ENCODE results near the gene RBM42. TPM values are rescaled to one million over a fixed set of nuclear protein-coding genes. Genes with fewer than 3 reads are reported as not detected.

The RBM42 gene
- total RNA-seq, 1 donor from 2014 or later, result 114 TPM

DNA sequence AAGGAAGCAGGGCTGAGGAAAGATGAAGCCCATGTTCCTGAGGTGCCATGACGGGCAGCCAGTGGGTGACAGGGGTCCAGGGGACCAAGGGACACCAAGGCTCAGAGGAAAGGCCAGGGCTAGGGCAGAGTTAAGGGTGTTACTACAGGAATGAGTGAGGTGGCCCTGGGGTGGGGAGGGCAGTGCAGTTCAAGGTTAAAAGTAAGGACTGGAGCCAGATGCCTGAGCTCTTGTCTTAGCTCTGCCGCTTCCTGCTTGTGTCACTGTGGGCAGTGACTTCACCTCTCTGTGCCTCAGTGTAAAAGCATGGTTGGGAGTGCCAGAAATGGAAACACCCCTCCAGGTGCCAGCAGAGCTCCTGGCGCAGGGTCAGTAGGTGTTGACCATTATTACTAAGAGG is 7.8 kb downstream of the RBM42 start:
- no peak overlapping the region for H3K4me3 ChIP-seq (ENCODE audit: low read depth, low read length)
- DNase-seq (ENCODE audit: low read depth), result no peak

DNA sequence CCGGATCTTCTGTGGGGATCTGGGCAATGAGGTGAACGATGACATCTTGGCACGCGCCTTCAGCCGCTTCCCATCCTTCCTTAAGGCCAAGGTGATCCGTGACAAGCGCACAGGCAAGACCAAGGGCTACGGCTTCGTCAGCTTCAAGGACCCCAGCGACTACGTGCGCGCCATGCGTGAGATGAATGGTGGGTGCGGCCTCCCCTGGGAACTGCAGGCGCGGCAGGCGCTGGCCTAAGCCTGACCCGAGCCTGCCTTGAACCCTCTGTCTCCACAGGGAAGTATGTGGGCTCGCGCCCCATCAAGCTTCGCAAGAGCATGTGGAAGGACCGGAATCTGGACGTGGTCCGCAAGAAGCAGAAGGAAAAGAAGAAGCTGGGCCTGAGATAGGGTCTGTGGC is 8.3 kb downstream of the RBM42 start:
- no peak overlapping the region for H3K4me3 ChIP-seq (ENCODE audit: low read depth, low read length)
- TF ChIP-seq, protein P1, sequence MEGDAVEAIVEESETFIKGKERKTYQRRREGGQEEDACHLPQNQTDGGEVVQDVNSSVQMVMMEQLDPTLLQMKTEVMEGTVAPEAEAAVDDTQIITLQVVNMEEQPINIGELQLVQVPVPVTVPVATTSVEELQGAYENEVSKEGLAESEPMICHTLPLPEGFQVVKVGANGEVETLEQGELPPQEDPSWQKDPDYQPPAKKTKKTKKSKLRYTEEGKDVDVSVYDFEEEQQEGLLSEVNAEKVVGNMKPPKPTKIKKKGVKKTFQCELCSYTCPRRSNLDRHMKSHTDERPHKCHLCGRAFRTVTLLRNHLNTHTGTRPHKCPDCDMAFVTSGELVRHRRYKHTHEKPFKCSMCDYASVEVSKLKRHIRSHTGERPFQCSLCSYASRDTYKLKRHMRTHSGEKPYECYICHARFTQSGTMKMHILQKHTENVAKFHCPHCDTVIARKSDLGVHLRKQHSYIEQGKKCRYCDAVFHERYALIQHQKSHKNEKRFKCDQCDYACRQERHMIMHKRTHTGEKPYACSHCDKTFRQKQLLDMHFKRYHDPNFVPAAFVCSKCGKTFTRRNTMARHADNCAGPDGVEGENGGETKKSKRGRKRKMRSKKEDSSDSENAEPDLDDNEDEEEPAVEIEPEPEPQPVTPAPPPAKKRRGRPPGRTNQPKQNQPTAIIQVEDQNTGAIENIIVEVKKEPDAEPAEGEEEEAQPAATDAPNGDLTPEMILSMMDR (conservative IDR thresholded peaks at IDR 0.05; ENCODE audit: low read depth, low read length), result no peak
- no peak for DNase-seq (ENCODE audit: low read depth)

More for the DNA sequence above, 7.8 kb downstream of the RBM42 start:
- TF ChIP-seq, protein P1 (conservative IDR thresholded peaks at IDR 0.05; ENCODE audit: low read depth, low read length), result no peak

DNA sequence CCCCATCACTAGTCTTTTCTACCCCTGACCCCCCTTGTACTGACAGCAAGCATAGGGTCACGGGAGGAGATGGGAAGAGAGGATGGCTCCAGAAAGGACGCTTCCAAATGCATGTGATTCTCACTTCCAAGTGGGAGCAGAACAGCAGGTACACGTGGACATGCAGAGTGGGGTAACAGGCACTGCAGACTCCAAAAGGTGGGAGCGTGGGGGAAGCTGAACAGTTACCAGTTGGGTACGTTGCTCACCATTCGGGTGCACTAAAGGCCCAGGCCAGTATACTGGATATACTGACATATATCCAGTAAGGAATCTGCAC is 10.4 kb downstream of the RBM42 start:
- no peak for DNase-seq (ENCODE audit: low read depth)
- TF ChIP-seq, protein P1 (conservative IDR thresholded peaks at IDR 0.05; ENCODE audit: low read depth, low read length), result no peak
- no peak overlapping the region for H3K4me3 ChIP-seq (ENCODE audit: low read depth, low read length)

DNA sequence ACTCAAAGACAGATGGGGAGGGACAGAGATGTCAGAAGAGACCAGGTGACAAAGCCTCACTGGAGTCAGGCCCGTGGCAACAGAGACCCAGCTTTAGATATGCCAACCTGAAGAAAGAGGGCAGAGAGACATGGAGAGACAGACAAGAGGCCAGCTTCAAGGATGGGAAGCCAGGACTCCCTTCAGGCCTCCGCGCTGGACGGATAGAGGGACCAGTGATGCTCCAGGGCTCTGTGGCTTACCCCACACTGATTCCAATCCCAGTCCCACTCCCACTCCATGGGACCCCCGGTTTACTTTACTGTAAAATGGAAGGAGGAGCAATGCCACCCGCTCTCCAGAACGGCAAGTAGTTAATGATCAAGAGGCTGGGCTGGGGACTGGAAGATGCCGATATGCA is 11.0 kb downstream of the RBM42 start:
- DNase-seq (ENCODE audit: low read depth), result no peak
- H3K4me3 ChIP-seq (ENCODE audit: low read depth, low read length), result no peak overlapping the region
- TF ChIP-seq, protein P1 (conservative IDR thresholded peaks at IDR 0.05; ENCODE audit: low read depth, low read length), result no peak

DNA sequence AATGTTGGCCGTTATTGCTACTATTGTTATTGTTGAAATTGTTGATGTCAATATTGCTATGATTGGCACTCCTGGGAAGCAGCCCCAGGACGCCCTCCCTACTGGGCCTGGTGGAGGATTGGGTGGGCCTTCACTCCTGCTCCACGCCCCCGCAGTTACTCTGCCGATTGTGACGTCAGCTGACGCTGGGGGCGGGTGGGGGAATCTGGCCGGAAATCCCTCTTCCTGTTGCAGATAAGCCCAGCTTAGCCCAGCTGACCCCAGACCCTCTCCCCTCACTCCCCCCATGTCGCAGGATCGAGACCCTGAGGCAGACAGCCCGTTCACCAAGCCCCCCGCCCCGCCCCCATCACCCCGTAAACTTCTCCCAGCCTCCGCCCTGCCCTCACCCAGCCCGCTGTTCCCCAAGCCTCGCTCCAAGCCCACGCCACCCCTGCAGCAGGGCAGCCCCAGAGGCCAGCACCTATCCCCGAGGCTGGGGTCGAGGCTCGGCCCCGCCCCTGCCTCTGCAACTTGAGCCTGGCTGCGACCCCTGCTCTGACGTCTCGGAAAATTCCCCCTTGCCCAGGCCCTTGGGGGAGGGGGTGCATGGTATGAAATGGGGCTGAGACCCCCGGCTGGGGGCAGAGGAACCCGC is 12.8 kb downstream of the RBM42 start, which contains the start of gene ETV2:
Gene ETV2 (plus strand): TSS at position 231 of the 637 bp plus-strand sequence. CDS start 716 bp downstream, outside the sequence.
- TF ChIP-seq, protein P1 (conservative IDR thresholded peaks at IDR 0.05; ENCODE audit: low read depth, low read length), result no peak
- H3K4me3 ChIP-seq (ENCODE audit: low read depth, low read length), result no peak within 1 kb of the TSS
- no peak for DNase-seq (ENCODE audit: low read depth)

DNA sequence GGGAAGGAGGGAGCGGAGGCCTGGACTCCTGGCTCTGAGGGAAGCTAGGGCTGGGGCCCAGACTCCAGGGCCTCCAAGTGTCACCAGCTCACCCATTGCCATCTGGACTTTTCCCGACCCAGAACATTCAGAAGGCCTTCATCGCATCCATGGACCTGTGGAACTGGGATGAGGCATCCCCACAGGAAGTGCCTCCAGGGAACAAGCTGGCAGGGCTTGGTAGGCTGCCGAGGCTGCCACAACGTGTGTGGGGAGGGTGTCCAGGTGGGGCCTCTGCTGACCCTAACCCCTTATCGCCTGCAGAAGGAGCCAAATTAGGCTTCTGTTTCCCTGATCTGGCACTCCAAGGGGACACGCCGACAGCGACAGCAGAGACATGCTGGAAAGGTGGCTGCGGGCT is 13.5 kb downstream of the RBM42 start:
- H3K4me3 ChIP-seq (ENCODE audit: low read depth, low read length), result no peak overlapping the region
- TF ChIP-seq, protein P1 (conservative IDR thresholded peaks at IDR 0.05; ENCODE audit: low read depth, low read length), result no peak
- DNase-seq (ENCODE audit: low read depth), result no peak

DNA sequence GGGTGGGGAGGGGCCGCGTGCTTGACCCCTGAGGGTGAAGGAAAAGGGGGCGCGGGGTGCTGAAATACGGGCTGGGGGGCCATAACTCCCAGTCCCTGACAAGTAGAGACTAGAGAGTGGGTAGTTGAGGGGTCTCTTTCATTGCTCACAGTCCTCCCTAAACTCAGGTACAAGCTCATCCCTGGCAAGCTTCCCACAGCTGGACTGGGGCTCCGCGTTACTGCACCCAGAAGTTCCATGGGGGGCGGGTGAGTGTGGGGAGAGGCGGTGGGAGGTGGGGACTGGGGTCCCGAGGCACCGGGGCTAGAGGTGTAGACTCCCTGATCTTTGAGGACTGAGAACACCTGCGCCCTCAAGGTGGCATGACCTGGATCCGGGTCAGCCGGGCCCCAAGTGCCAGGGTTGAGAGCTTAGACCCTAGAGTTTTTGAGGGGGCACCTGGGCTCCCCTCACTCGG is 14.0 kb downstream of the RBM42 start:
- no peak for DNase-seq (ENCODE audit: low read depth)
- H3K4me3 ChIP-seq (ENCODE audit: low read depth, low read length), result peak overlapping the region; percentile 71
- TF ChIP-seq, protein P1 (conservative IDR thresholded peaks at IDR 0.05; ENCODE audit: low read depth, low read length), result no peak

Data from epithelial cell of proximal tubule (primary cell).